ENCODE measurements around the gene CHST2. TPM values are rescaled to one million over a fixed set of nuclear protein-coding genes. Genes with fewer than 3 reads are reported as not detected.

CHST2 gene
- total RNA-seq, 6 donors from 2014 or later: 2.1 to 12.8 (median 11.7) TPM

GRCh38 chr3:143099210-143099609, 20.4 kb upstream of the CHST2 start:
- Histone ChIP-seq H3K4me3 (no peak overlapping the region), H3K9me3 (peaks cover 0 to 7% (median 4%) of the 10 kb centered on the region in 4 donors), H3K4me1 (no peaks in the 10 kb centered on the region), H3K36me3 (no peaks in the 10 kb centered on the region), H3K27me3 (no peaks in the 10 kb centered on the region), H3K27ac (no peak overlapping the region)
- WGBS, 2 donors: 52 to 75% methylated on average over 3 of the region's 3 CpGs
- ATAC-seq (ENCODE audit: low FRiP score in 2 of 2) (no peak), DNase-seq (no peak)
- TF ChIP-seq POLR2AphosphoS5 (IDR thresholded peaks at IDR 0.05): no peak
- TF ChIP-seq CTCF (IDR thresholded peaks at IDR 0.05): no peak
- TF ChIP-seq EP300 (IDR thresholded peaks at IDR 0.05): no peak
- TF ChIP-seq POLR2A (IDR thresholded peaks at IDR 0.05): no peak

- H3K27me3 ChIP-seq: no peaks in the 10 kb centered on the region
- no peaks in the 10 kb centered on the region for H3K4me1 ChIP-seq
- no peak for DNase-seq
- no peak for ATAC-seq (ENCODE audit: low FRiP score in 2 of 2)
- TF ChIP-seq POLR2AphosphoS5 (IDR thresholded peaks at IDR 0.05) (no peak), EP300 (IDR thresholded peaks at IDR 0.05) (no peak), CTCF (IDR thresholded peaks at IDR 0.05) (no peak), POLR2A (IDR thresholded peaks at IDR 0.05) (no peak)
- 86 to 93% methylated on average over 2 of the region's 2 CpGs for WGBS, 2 donors
- H3K36me3 ChIP-seq: no peaks in the 10 kb centered on the region
- H3K27ac ChIP-seq: no peak overlapping the region
- H3K9me3 ChIP-seq: peaks cover 0 to 12% (median 9%) of the 10 kb centered on the region in 4 donors
- no peak overlapping the region for H3K4me3 ChIP-seq
Measured at GRCh38 chr3:143099690-143100089, 19.9 kb upstream of the CHST2 start.

- peaks cover 7 to 19% (median 15%) of the 10 kb centered on the region in 4 donors for H3K9me3 ChIP-seq
- H3K4me3 ChIP-seq: no peak overlapping the region
- H3K27ac ChIP-seq: no peak overlapping the region
- no peaks in the 10 kb centered on the region for H3K4me1 ChIP-seq
- 89 to 94% methylated on average over 6 of the region's 6 CpGs for WGBS, 2 donors
- no peaks in the 10 kb centered on the region for H3K27me3 ChIP-seq
- no peak for DNase-seq
- no peaks in the 10 kb centered on the region for H3K36me3 ChIP-seq
- TF ChIP-seq POLR2A (IDR thresholded peaks at IDR 0.05) (no peak), CTCF (IDR thresholded peaks at IDR 0.05) (no peak)
- ATAC-seq (ENCODE audit: low FRiP score in 2 of 2): no peak
Measured at GRCh38 chr3:143100451-143100850, 19.1 kb upstream of the CHST2 start.

- DNase-seq: no peak
- no peak for TF ChIP-seq POLR2AphosphoS5 (IDR thresholded peaks at IDR 0.05)
- no peak for TF ChIP-seq EP300 (IDR thresholded peaks at IDR 0.05)
- no peak for TF ChIP-seq CTCF (IDR thresholded peaks at IDR 0.05)
- TF ChIP-seq POLR2A (IDR thresholded peaks at IDR 0.05): no peak
- H3K4me3 ChIP-seq: no peak overlapping the region
Measured at GRCh38 chr3:143101792-143102381, 17.7 kb upstream of the CHST2 start.

GRCh38 chr3:143103652-143104051, 15.9 kb upstream of the CHST2 start:
- WGBS, 2 donors: 81% methylated on average over 2 of the region's 2 CpGs
- Histone ChIP-seq H3K27me3 (no peaks in the 10 kb centered on the region), H3K27ac (no peak overlapping the region), H3K36me3 (no peaks in the 10 kb centered on the region), H3K4me3 (no peak overlapping the region), H3K9me3 (peaks cover 10 to 30% (median 25%) of the 10 kb centered on the region in 4 donors), H3K4me1 (no peaks in the 10 kb centered on the region)
- DNase-seq (no peak), ATAC-seq (ENCODE audit: low FRiP score in 2 of 2) (no peak)
- no peak for TF ChIP-seq CTCF (IDR thresholded peaks at IDR 0.05)
- no peak for TF ChIP-seq POLR2A (IDR thresholded peaks at IDR 0.05)
- no peak for TF ChIP-seq POLR2AphosphoS5 (IDR thresholded peaks at IDR 0.05)
- no peak for TF ChIP-seq EP300 (IDR thresholded peaks at IDR 0.05)

More at GRCh38 chr3:143101792-143102381, 17.7 kb upstream of the CHST2 start:
- ATAC-seq (ENCODE audit: low FRiP score in 2 of 2): no peak
- H3K4me1 ChIP-seq: no peaks in the 10 kb centered on the region
- H3K36me3 ChIP-seq: no peaks in the 10 kb centered on the region
- H3K27me3 ChIP-seq: no peaks in the 10 kb centered on the region
- H3K9me3 ChIP-seq: peaks cover 10 to 30% (median 25%) of the 10 kb centered on the region in 4 donors
- no peak overlapping the region for H3K27ac ChIP-seq
- 83 to 90% methylated on average over 7 of the region's 7 CpGs for WGBS, 2 donors
